Measurements from ENCODE around the gene GMDS. TPM values are rescaled to one million over a fixed set of nuclear protein-coding genes. Genes with fewer than 3 reads are reported as not detected.
A peak's percentile ranks its signal among the peaks of the same experiment; 100 is the strongest.

Gene GMDS
- total and polyA plus RNA-seq, 2 of the 13 experiments (the other 11 are each of a cell fraction or from before 2014, with no cell fraction given): 64.4 to 112 TPM

GRCh38 chr6:1607516-1608221 lies 637.7 kb downstream of the GMDS start (continued):
- TF ChIP-seq TFAP4 (IDR thresholded peaks at IDR 0.05; ENCODE audit: borderline replicate concordance, low read depth): no peak
- TF ChIP-seq SMYD3 (CRISPR knock-in tag; IDR thresholded peaks at IDR 0.05): 0 out of 2 replicates have a peak, but pooled peaks have one; percentile 30
- TF ChIP-seq NFYC (CRISPR knock-in tag; IDR thresholded peaks at IDR 0.05): no peak
- 0 out of 2 replicates have a peak, but pooled peaks have one; percentile 40 for TF ChIP-seq KLF6 (CRISPR knock-in tag; IDR thresholded peaks at IDR 0.05)
- no peak for TF ChIP-seq LRRFIP1 (CRISPR knock-in tag; conservative IDR thresholded peaks at IDR 0.05)
- no peak for TF ChIP-seq DRAP1 (CRISPR knock-in tag; IDR thresholded peaks at IDR 0.05)
- no peak for TF ChIP-seq MTA1 (CRISPR knock-in tag; IDR thresholded peaks at IDR 0.05; ENCODE audit: borderline replicate concordance)
- TF ChIP-seq ZFAT (CRISPR knock-in tag; conservative IDR thresholded peaks at IDR 0.05): no peak
- TF ChIP-seq YEATS4 (CRISPR knock-in tag; IDR thresholded peaks at IDR 0.05; ENCODE audit: borderline replicate concordance): no peak
- 0 out of 2 replicates have a peak, but pooled peaks have one; percentile 52 for TF ChIP-seq MTERF4 (CRISPR knock-in tag; IDR thresholded peaks at IDR 0.05)
- TF ChIP-seq TAF15 (IDR thresholded peaks at IDR 0.05; ENCODE audit: low read depth, low read length, poor library complexity, severe bottlenecking): no peak
- TF ChIP-seq ZNF138 (CRISPR knock-in tag; IDR thresholded peaks at IDR 0.05; ENCODE audit: low read depth): no peak
- no peak for TF ChIP-seq RBM22 (optimal IDR thresholded peaks at IDR 0.05; ENCODE audit: low read length)
- TF ChIP-seq TAF1 (CRISPR knock-in tag; IDR thresholded peaks at IDR 0.05): 0 out of 2 replicates have a peak, but pooled peaks have one; percentile 9
- no peak for TF ChIP-seq ZNF670 (CRISPR knock-in tag; IDR thresholded peaks at IDR 0.05; ENCODE audit: borderline replicate concordance)
- no peak for TF ChIP-seq ZNF234 (CRISPR knock-in tag; conservative IDR thresholded peaks at IDR 0.05)
- no peak for TF ChIP-seq JUND (CRISPR knock-in tag; IDR thresholded peaks at IDR 0.05)
- no peak for TF ChIP-seq ZNF800 (CRISPR knock-in tag; IDR thresholded peaks at IDR 0.05)
- no peak for TF ChIP-seq HHEX (CRISPR knock-in tag; IDR thresholded peaks at IDR 0.05)
